ENCODE data around the gene LBX1. TPM values are rescaled to one million over a fixed set of nuclear protein-coding genes. Genes with fewer than 3 reads are reported as not detected.
A peak's percentile ranks its signal among the peaks of the same experiment; 100 is the strongest.

LBX1 gene
- total RNA-seq, 6 experiments from 2014 or later = not detected

DNA sequence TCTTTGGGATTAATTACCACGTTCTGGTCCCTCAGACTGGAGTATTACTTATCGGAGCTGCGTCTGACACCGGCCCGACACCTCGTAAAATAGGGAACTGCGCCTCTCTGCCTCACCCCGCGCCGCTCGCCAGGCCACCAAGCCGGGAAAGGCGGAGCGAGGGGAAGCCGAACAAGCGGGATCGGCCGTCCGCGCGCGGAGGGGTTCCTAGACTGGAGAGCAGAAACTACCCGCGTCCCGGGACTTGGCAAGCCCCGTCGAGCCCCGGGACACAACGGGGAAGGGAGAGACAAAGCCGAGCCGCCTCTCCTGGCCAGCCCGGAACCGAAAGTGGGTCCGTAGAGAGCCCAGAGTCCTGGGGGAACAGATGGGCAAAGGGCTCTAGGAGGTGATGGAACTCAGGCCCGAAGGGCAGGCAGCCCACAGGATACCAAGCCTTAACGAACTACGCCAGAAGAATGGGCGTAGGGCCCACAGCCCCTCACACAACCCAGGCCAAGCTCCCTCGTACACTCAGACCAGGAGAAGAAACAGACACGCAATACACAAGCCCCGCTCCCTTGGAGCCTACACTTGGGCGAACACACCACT is 6.5 kb downstream of the LBX1 start:
- WGBS (ENCODE audit: insufficient coverage, low coverage, low lambda C conversion rate, missing lambda C conversion rate) = 0% methylated on average over 2 of the region's 42 CpGs
- Histone ChIP-seq H3K9me3 (no peaks in the 10 kb centered on the region), H3K27me3 (peaks cover 49 to 69% of the 10 kb centered on the region in 2 donors), H3K4me1 (peaks cover 0 to 32% (median 4%) of the 10 kb centered on the region in 4 donors), H3K4me3 (peak overlapping the region; percentile 23 to 33 (median 29)), H3K36me3 (no peaks in the 10 kb centered on the region), H3K27ac (no peak overlapping the region)
- TF ChIP-seq POLR2A (IDR thresholded peaks at IDR 0.05) = no peak
- TF ChIP-seq, protein P1, sequence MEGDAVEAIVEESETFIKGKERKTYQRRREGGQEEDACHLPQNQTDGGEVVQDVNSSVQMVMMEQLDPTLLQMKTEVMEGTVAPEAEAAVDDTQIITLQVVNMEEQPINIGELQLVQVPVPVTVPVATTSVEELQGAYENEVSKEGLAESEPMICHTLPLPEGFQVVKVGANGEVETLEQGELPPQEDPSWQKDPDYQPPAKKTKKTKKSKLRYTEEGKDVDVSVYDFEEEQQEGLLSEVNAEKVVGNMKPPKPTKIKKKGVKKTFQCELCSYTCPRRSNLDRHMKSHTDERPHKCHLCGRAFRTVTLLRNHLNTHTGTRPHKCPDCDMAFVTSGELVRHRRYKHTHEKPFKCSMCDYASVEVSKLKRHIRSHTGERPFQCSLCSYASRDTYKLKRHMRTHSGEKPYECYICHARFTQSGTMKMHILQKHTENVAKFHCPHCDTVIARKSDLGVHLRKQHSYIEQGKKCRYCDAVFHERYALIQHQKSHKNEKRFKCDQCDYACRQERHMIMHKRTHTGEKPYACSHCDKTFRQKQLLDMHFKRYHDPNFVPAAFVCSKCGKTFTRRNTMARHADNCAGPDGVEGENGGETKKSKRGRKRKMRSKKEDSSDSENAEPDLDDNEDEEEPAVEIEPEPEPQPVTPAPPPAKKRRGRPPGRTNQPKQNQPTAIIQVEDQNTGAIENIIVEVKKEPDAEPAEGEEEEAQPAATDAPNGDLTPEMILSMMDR (IDR thresholded peaks at IDR 0.05) = no peak
- intact Hi-C loops (cut with DNase I) = no loop called here
- no peak for DNase-seq
- peak; percentile 21 to 43 (median 32) for ATAC-seq

DNA sequence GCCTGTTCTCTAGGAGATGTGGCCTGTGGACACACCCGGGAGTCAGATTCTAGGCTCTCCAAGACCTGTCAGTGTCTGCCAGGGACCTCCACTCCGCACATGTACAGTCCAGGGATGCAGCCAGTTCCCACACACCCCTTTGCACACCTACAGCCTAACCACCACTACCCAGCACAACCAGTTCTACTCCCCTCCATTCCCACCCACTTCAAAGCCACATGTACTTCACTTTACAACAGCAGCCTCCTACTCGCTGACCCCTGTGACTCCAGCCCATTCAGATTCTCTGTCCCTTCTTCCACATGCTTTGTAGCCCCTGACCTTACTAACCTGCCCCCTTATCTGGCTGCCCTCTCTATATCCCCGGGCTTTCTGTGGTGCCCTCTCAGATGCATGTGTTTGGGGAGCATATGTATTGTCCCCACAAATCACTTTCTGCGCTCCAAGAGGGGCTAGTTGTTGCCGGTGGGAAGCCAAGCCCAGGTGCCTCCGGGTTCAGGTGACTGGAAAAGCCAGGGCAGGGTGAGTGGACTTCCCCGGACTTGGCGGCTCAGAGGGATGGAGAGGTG is 7.2 kb downstream of the LBX1 start:
- no peaks in the 10 kb centered on the region for H3K9me3 ChIP-seq
- H3K4me3 ChIP-seq = no peak overlapping the region
- H3K27me3 ChIP-seq = peaks cover 49 to 69% of the 10 kb centered on the region in 2 donors
- WGBS (ENCODE audit: insufficient coverage, low coverage, low lambda C conversion rate, missing lambda C conversion rate) = 1% methylated on average over 9 of the region's 9 CpGs
- no peaks in the 10 kb centered on the region for H3K36me3 ChIP-seq
- ATAC-seq = no peak
- no peak overlapping the region for H3K27ac ChIP-seq
- no peak for DNase-seq
- no peak for TF ChIP-seq POLR2A (IDR thresholded peaks at IDR 0.05)
- TF ChIP-seq, protein P1 (IDR thresholded peaks at IDR 0.05) = no peak
- peaks cover 0 to 35% (median 4%) of the 10 kb centered on the region in 4 donors for H3K4me1 ChIP-seq
- intact Hi-C loops (cut with DNase I) = no loop called here

DNA sequence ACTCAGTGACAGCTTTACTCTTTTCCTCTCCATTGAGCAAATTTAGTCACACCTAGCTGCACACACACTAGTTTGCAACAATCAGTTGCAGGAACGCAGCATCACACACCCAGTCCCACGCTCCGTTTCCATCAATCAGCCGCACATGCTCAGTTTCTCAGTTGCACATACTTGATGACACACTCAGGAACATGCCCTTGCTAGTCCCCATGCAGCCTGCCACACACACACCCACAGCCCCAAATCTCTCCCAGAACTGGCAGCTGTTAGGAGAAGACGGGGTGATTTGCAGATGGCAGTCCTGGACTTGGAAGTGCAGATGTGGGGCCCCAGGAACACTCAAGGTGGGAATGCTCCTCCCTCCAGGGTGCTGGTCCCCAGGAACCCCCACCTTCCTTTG is 7.7 kb downstream of the LBX1 start:
- TF ChIP-seq, protein P1 (IDR thresholded peaks at IDR 0.05) = no peak
- TF ChIP-seq POLR2A (IDR thresholded peaks at IDR 0.05) = no peak
- no peak for ATAC-seq
- Histone ChIP-seq H3K4me3 (no peak overlapping the region), H3K27me3 (peaks cover 49 to 68% of the 10 kb centered on the region in 2 donors), H3K9me3 (no peaks in the 10 kb centered on the region), H3K4me1 (peaks cover 0 to 32% (median 4%) of the 10 kb centered on the region in 4 donors), H3K36me3 (no peaks in the 10 kb centered on the region), H3K27ac (no peak overlapping the region)
- WGBS (ENCODE audit: insufficient coverage, low coverage, low lambda C conversion rate, missing lambda C conversion rate) = 28% methylated on average over 5 of the region's 5 CpGs
- intact Hi-C loops (cut with DNase I) = no loop called here
- DNase-seq = no peak

DNA sequence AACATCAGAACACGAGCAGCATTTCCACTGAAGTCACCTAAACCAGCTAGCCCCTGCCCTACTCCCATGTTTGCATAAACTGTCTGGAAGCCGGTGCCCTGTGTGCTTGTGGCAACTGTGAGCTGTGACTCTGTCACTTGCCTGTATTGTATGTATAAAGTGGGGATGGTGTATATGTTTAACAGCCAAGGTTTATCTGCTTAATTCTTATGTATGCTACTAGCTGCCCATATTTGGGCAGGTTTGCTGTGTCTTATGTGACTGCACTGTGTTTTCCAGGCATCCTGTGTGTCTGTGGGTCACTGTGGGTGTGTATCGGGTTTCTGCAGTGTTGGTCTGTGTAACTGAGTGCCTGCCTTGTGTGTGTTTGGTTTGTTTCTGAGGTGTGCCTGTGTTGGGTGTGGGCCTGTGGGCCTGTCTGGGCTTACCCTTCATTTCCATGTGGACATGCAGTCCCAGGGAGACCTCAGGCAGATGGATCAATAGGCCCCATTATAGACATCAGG is 9.3 kb downstream of the LBX1 start:
- H3K27me3 ChIP-seq = peaks cover 44 to 68% of the 10 kb centered on the region in 2 donors
- no peaks in the 10 kb centered on the region for H3K9me3 ChIP-seq
- no peak overlapping the region for H3K4me3 ChIP-seq
- intact Hi-C loops (cut with DNase I) = loop anchor here in 1 of 2 donors (10.0 kb wide), 1 partner anchor 555 kb away; the partner anchor contains the start of gene FGF8
- no peak for DNase-seq
- ATAC-seq = no peak
- no peak overlapping the region for H3K27ac ChIP-seq
- WGBS (ENCODE audit: insufficient coverage, low coverage, low lambda C conversion rate, missing lambda C conversion rate) = no CpG with 5 or more reads among the region's 3 CpGs
- TF ChIP-seq POLR2A (IDR thresholded peaks at IDR 0.05) = no peak
- TF ChIP-seq, protein P1 (IDR thresholded peaks at IDR 0.05) = no peak
- H3K36me3 ChIP-seq = no peaks in the 10 kb centered on the region
- peaks cover 0 to 22% (median 2%) of the 10 kb centered on the region in 4 donors for H3K4me1 ChIP-seq
